Neural cell (in vitro differentiated cells): ENCODE measurements around the gene CIITA.

Experiments used
- CTCF ChIP-seq: fragments of 450-650 bp; IDR thresholded peaks from 2 replicates; pipeline ENCODE4 v1.5.1; 2014; ENCODE audit warnings: antibody characterized with exemption, mild to moderate bottlenecking, moderate library complexity; ENCODE audit not compliant: poor library complexity, severe bottlenecking
- POLR2AphosphoS5 ChIP-seq: IDR thresholded peaks from 2 replicates; pipeline ENCODE4 v1.6.1; 2012
- RAD21 ChIP-seq: fragments of 450-650 bp; conservative IDR thresholded peaks from 2 replicates; pipeline ENCODE4 v1.6.1; 2014; ENCODE audit warnings: antibody characterized with exemption, mild to moderate bottlenecking, moderate library complexity

GRCh38 chr16:10889855-10890254 is 12.9 kb downstream of the CIITA start:
- TF ChIP-seq CTCF, result no peak
- TF ChIP-seq POLR2AphosphoS5, result no peak
- no peak for TF ChIP-seq RAD21
